PFSK-1 (cell line): ENCODE results near the gene CCND3.

Source experiments
- FOXP2 ChIP-seq: optimal IDR thresholded peaks from 2 replicates; pipeline ENCODE3; 2011; ENCODE audit warnings: borderline replicate concordance, control low read depth, inconsistent platforms; ENCODE audit not compliant: insufficient read depth; ENCODE audit errors: extremely low read length, extremely low read depth
- POLR2AphosphoS5 ChIP-seq: IDR thresholded peaks from 2 replicates; pipeline ENCODE4 v1.6.1; 2012; ENCODE audit warnings: low read depth, mild to moderate bottlenecking, control low read depth, low read length, moderate library complexity
- REST ChIP-seq, 2 experiments: IDR thresholded peaks; 2 replicates each; pipeline versions ENCODE4 v1.6.1 to v1.8.0; 2011 to 2012; ENCODE audit warnings: low read depth in 2 of 2, low read length in 2 of 2, control low read depth in 1 of 2, inconsistent platforms in 1 of 2, mild to moderate bottlenecking in 1 of 2, moderate library complexity in 1 of 2; ENCODE audit not compliant: insufficient read depth in 1 of 2
- SIN3A ChIP-seq: IDR thresholded peaks from 2 replicates; pipeline ENCODE4 v1.6.1; 2012; ENCODE audit warnings: mild to moderate bottlenecking, low read length, moderate library complexity, borderline replicate concordance; ENCODE audit not compliant: insufficient read depth
- TAF1 ChIP-seq: IDR thresholded peaks from 2 replicates; pipeline ENCODE4 v1.6.1; 2012; ENCODE audit warnings: low read length, control low read depth, borderline replicate concordance; ENCODE audit not compliant: insufficient read depth

- TF ChIP-seq POLR2AphosphoS5: no peak
- no peak for TF ChIP-seq REST (IDR thresholded peaks at IDR 0.05; ENCODE audit: insufficient read depth in 1 of 2, low read depth in 2 of 2, low read length in 2 of 2)
- no peak for TF ChIP-seq SIN3A
- no peak for TF ChIP-seq TAF1
- no peak for TF ChIP-seq FOXP2
Measured at GRCh38 chr6:41967312-41968287, 26.0 kb upstream of the CCND3 start.
